DOHH2 (cell line): ENCODE measurements around the gene KLRK1.

Source experiments
- H3F3A ChIP-seq: fragments of 200-600 bp; sonication (generic), shearing (Covaris generic); 2 replicates; pipeline ENCODE4 v1.6.0; 2016; ENCODE audit warnings: antibody characterized with exemption, mild to moderate bottlenecking; ENCODE audit not compliant: control insufficient read depth, insufficient read depth
- H3K27ac ChIP-seq: fragments of 200-600 bp; sonication (generic); 2 replicates; pipeline ENCODE4 v1.5.1; 2014; ENCODE audit warnings: low read depth, mild to moderate bottlenecking, low read length, moderate library complexity
- H3K27me3 ChIP-seq: fragments of 200-600 bp; sonication (generic); 2 replicates; pipeline ENCODE4 v1.6.1; 2014; ENCODE audit warnings: mild to moderate bottlenecking, low read length, mixed read lengths; ENCODE audit not compliant: control insufficient read depth
- H3K36me3 ChIP-seq: fragments of 200-600 bp; sonication (generic); 2 replicates; pipeline ENCODE4 v1.6.1; 2014; ENCODE audit warnings: mild to moderate bottlenecking, low read length, moderate library complexity, mixed read lengths; ENCODE audit not compliant: control insufficient read depth
- H3K4me1 ChIP-seq: fragments of 200-600 bp; sonication (generic); 2 replicates; pipeline ENCODE4 v1.6.1; 2014; ENCODE audit warnings: mild to moderate bottlenecking, low read length, mixed read lengths; ENCODE audit not compliant: control insufficient read depth
- H3K4me2 ChIP-seq: fragments of 200-600 bp; sonication (generic); 2 replicates; pipeline ENCODE4 v1.6.0; 2014; ENCODE audit warnings: mild to moderate bottlenecking, low read length, moderate library complexity
- H3K4me3 ChIP-seq: fragments of 200-600 bp; sonication (generic); 2 replicates; pipeline ENCODE4 v1.5.1; 2014; ENCODE audit warnings: mild to moderate bottlenecking, low read length, mixed read lengths
- H3K79me2 ChIP-seq: fragments of 200-600 bp; sonication (generic); 2 replicates; pipeline ENCODE4 v1.6.1; 2014; ENCODE audit warnings: mild to moderate bottlenecking, low read length, mixed read lengths; ENCODE audit not compliant: control insufficient read depth
- H3K9me2 ChIP-seq: fragments of 200-600 bp; sonication (generic); replicated peaks from 2 replicates; pipeline ENCODE4 v1.6.1; 2014; ENCODE audit warnings: mild to moderate bottlenecking, low read length, mixed read lengths; ENCODE audit not compliant: control insufficient read depth
- H3K9me3 ChIP-seq: fragments of 200-600 bp; sonication (generic); 2 replicates; pipeline ENCODE4 v1.6.1; 2014; ENCODE audit warnings: antibody characterized with exemption, low read length, mixed read lengths; ENCODE audit not compliant: control insufficient read depth, insufficient read depth
- H4K20me1 ChIP-seq: fragments of 200-600 bp; sonication (generic); 2 replicates; pipeline ENCODE4 v1.6.0; 2014; ENCODE audit warnings: low read depth, mild to moderate bottlenecking, antibody characterized with exemption, low read length, moderate library complexity; ENCODE audit not compliant: control insufficient read depth, insufficient read depth
- CTCF ChIP-seq: fragments of 200-600 bp; sonication (generic); IDR thresholded peaks from one replicate; pipeline ENCODE4 v1.5.1; 2014; ENCODE audit warnings: antibody characterized with exemption, mild to moderate bottlenecking, low read depth, low read length; ENCODE audit not compliant: poor library complexity, severe bottlenecking
- EZH2phosphoT487 ChIP-seq: fragments of 200-600 bp; sonication (generic); IDR thresholded peaks from 2 replicates; pipeline ENCODE4 v1.6.1; 2017; ENCODE audit warnings: borderline replicate concordance, mild to moderate bottlenecking, antibody characterized with exemption, low read length, moderate library complexity, mixed read lengths

The KLRK1 gene

DNA sequence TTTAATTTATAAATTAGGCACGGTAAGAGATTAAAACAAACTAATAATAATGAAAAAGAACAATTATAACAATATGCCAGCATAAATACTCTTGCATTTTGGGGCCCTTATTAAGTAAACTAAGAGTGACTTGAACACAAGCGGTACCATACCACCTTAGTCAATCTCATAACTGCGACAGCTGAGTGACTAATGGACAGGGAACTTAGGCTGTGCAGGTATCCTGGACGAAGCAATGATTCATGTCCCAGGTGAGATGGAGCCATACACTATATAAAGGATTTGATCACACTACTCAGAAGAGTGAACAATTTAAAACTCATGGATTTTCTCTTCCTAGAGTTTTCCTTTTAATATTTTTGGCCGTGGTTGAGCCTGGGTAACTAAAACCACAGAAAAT lies 15.5 kb upstream of the KLRK1 start:
- H3K27ac ChIP-seq, result no peak overlapping the region

DNA sequence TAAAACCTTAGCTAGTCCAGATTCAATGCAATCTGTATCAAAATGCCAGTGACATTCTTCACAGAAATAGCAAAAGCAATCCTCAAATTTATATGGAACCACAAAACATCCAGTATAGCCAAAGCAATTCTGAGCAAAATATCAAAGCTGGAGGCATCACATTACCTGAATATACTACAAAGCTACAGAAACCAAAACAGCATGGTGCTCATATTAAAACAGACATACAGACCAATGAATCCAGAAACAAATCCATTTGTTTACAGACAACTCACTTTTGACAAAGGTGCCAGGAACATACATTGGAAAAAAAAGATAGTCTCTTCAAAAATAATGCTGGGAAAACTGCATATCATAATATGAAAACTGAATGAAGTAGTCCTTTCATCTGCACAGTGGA lies 15.0 kb upstream of the KLRK1 start:
- Histone ChIP-seq H3K36me3 (no peaks in the 10 kb centered on the region), H3K4me2 (no peak overlapping the region), H4K20me1 (no peaks in the 10 kb centered on the region), H3K27ac (no peak overlapping the region), H3K4me1 (0 out of 2 replicates have a peak, but pooled peaks cover 2% of the 10 kb centered on the region), H3K79me2 (no peaks in the 10 kb centered on the region), H3K9me2 (no peaks in the 10 kb centered on the region), H3K4me3 (no peak overlapping the region), H3K27me3 (no peaks in the 10 kb centered on the region), H3K9me3 (no peaks in the 10 kb centered on the region), H3F3A (no peaks in the 10 kb centered on the region)
- TF ChIP-seq CTCF (no peak), EZH2phosphoT487 (no peak)

More for the DNA sequence above, 15.5 kb upstream of the KLRK1 start:
- no peaks in the 10 kb centered on the region for H3F3A ChIP-seq
- H3K79me2 ChIP-seq, result no peaks in the 10 kb centered on the region
- no peaks in the 10 kb centered on the region for H4K20me1 ChIP-seq
- H3K36me3 ChIP-seq, result no peaks in the 10 kb centered on the region
- H3K27me3 ChIP-seq, result no peaks in the 10 kb centered on the region
- no peak for TF ChIP-seq CTCF
- TF ChIP-seq EZH2phosphoT487, result no peak
- H3K9me2 ChIP-seq, result no peaks in the 10 kb centered on the region
- 0 out of 2 replicates have a peak, but pooled peaks cover 2% of the 10 kb centered on the region for H3K4me1 ChIP-seq
- H3K4me3 ChIP-seq, result no peak overlapping the region
- H3K4me2 ChIP-seq, result no peak overlapping the region
- no peaks in the 10 kb centered on the region for H3K9me3 ChIP-seq

GRCh38 chr12:10400829-10401228 lies 11.0 kb upstream of the KLRK1 start:
- H3K9me3 ChIP-seq, result no peaks in the 10 kb centered on the region; the same call in 1 of the 2 replicates
- H3K4me2 ChIP-seq, result no peak overlapping the region
- no peak overlapping the region for H3K27ac ChIP-seq
- no peaks in the 10 kb centered on the region for H3K9me2 ChIP-seq
- no peaks in the 10 kb centered on the region for H4K20me1 ChIP-seq
- TF ChIP-seq CTCF, result no peak
- TF ChIP-seq EZH2phosphoT487, result no peak
- no peaks in the 10 kb centered on the region for H3F3A ChIP-seq
- peaks cover under 1% of the 10 kb centered on the region for H3K4me1 ChIP-seq
- no peaks in the 10 kb centered on the region for H3K36me3 ChIP-seq
- H3K4me3 ChIP-seq, result no peak overlapping the region
- H3K79me2 ChIP-seq, result no peaks in the 10 kb centered on the region
- H3K27me3 ChIP-seq, result no peaks in the 10 kb centered on the region

DNA sequence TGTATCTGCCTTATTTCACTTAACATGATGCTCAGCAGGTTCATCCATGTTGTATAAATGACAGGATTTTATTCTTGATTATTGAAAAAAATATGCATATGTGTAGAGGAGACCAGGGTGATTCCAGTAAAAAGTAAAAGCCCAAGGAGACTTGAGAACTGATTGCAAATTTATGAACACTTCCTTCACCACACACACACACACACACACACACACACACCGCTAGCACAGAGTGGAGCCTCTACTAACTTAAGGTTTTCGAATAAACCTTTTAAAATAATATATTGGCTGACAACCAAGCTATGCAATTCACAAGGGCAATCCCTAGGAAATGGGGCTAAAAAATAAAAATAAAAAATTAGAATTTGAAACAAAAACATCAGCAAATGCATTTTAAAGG lies 8.3 kb upstream of the KLRK1 start:
- H3K4me3 ChIP-seq, result no peak overlapping the region
- no peak overlapping the region for H3K27ac ChIP-seq
- H4K20me1 ChIP-seq, result no peaks in the 10 kb centered on the region
- H3K36me3 ChIP-seq, result peaks cover 4% of the 10 kb centered on the region; the same call in 1 of the 2 replicates
- H3F3A ChIP-seq, result no peaks in the 10 kb centered on the region
- no peak overlapping the region for H3K4me2 ChIP-seq
- H3K79me2 ChIP-seq, result no peaks in the 10 kb centered on the region
- no peak for TF ChIP-seq EZH2phosphoT487
- H3K27me3 ChIP-seq, result no peaks in the 10 kb centered on the region
- no peaks in the 10 kb centered on the region for H3K9me2 ChIP-seq
- peaks cover 14% of the 10 kb centered on the region for H3K4me1 ChIP-seq
- no peaks in the 10 kb centered on the region; the same call in 1 of the 2 replicates for H3K9me3 ChIP-seq
